ENCODE measurements around the gene RUNX2.

DNA sequence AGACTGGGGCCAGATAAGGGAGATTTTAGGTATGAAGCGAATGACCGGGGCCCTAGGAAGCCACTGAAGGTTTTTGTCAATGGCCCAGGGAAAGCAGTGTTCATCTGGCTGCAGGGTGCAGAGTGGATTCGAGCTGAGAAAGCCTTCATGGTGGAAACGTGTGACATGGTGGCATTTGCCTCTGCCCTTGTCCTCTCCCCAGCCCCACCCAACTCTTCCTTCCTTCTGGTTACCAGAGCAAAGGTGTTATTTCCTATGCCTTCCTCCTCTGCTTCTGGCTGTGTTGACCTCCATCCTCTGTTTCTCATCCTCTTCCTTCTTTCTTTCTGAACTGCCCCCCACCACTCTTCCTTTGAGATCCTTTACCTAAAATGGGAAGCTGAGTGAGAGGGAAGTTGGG lies 244.7 kb downstream of the RUNX2 start:
- TF ChIP-seq EZH2phosphoT487 (IDR thresholded peaks at IDR 0.05; ENCODE audit: insufficient read depth, low read depth), result no peak
- no peak for TF ChIP-seq EZH2 (IDR thresholded peaks at IDR 0.05; ENCODE audit: insufficient read depth, poor library complexity, severe bottlenecking)
